ENCODE results near the gene GABRR1.
"Not testable (repeated sequence)": the region's sequence is repeated elsewhere in the genome, so short reads cannot be mapped to it uniquely, and the experiment has no call there.

GABRR1 gene

GRCh38 chr6:89148016-89148750 is 69.0 kb downstream of the GABRR1 start:
- DNase-seq: no peak

- peak; percentile 11 for DNase-seq
These were observed 70.1 kb downstream of the GABRR1 start for GRCh38 chr6:89146718-89147700.

- peak; percentile 51 for DNase-seq
These were observed 71.0 kb downstream of the GABRR1 start, which contains the start of gene PM20D2 for GRCh38 chr6:89145956-89146717. PM20D2 (plus strand) TSS chr6:89146055; CDS start chr6:89146145, 90 bp downstream.

- DNase-seq: peak; percentile 51
These were observed 71.8 kb downstream of the GABRR1 start for GRCh38 chr6:89145091-89145955.

GRCh38 chr6:89144354-89144906 is 72.7 kb downstream of the GABRR1 start:
- DNase-seq: no peak

GRCh38 chr6:89140347-89141156 is 76.6 kb downstream of the GABRR1 start:
- no peak for DNase-seq

- no peak for DNase-seq
These were observed 77.4 kb downstream of the GABRR1 start for GRCh38 chr6:89139509-89140346.

GRCh38 chr6:89138173-89138572 is 79.0 kb downstream of the GABRR1 start:
- DNase-seq: no peak

GRCh38 chr6:89134723-89135122 is 82.4 kb downstream of the GABRR1 start:
- DNase-seq: no peak

- no peak for DNase-seq
These were observed 83.2 kb downstream of the GABRR1 start for GRCh38 chr6:89133981-89134380.

- DNase-seq: no peak
These were observed 85.1 kb downstream of the GABRR1 start for GRCh38 chr6:89132057-89132456.

- DNase-seq: no peak
These were observed 85.6 kb downstream of the GABRR1 start for GRCh38 chr6:89131599-89131998.

- DNase-seq: not testable (repeated sequence)
These were observed 88.9 kb downstream of the GABRR1 start for GRCh38 chr6:89128256-89128671.

All from CD4-positive, alpha-beta T cell treated with Interleukin-4 for 4 hours (primary cell).